Esophagus squamous epithelium (tissue), 5 donors: ENCODE measurements around the gene TSPEAR. TPM values are rescaled to one million over a fixed set of nuclear protein-coding genes. Genes with fewer than 3 reads are reported as not detected.

Experiments used
- DNase-seq: peaks from one replicate; lab custom pipeline; 2025; lab: John Stamatoyannopoulos, UW
- H3K27ac ChIP-seq, 4 donors: fragments of 200-600 bp; sonication (generic); one replicate each; pipeline ENCODE4 v1.5.1; 2016 to 2019; ENCODE audit warnings: mild to moderate bottlenecking in 1 of 4
- H3K27me3 ChIP-seq, 4 donors: fragments of 200-600 bp; sonication (generic); 1 replicate in 3 of 4; 2 replicates in 1 of 4; pipeline versions ENCODE4 v1.5.1 to v1.6.0; 2017 to 2021; ENCODE audit warnings: antibody characterized with exemption in 1 of 4
- H3K36me3 ChIP-seq, 3 donors: fragments of 200-600 bp; sonication (generic); one replicate each; pipeline ENCODE4 v1.5.1; 2016 to 2019
- H3K4me1 ChIP-seq, 3 donors: fragments of 200-600 bp; sonication (generic); one replicate each; pipeline ENCODE4 v1.5.1; 2017 to 2019
- H3K4me3 ChIP-seq, 4 donors: fragments of 200-600 bp; sonication (generic); 1 replicate in 3 of 4; 2 replicates in 1 of 4; pipeline ENCODE4 v1.5.1; 2016 to 2019; ENCODE audit warnings: mild to moderate bottlenecking in 2 of 4, moderate library complexity in 1 of 4
- H3K9me3 ChIP-seq, 3 donors: fragments of 200-600 bp; sonication (generic); one replicate each; pipeline ENCODE4 v1.5.1; 2016 to 2019
- POLR2A ChIP-seq, 4 donors: fragments of 450-650 bp; IDR thresholded peaks; one replicate each; pipeline ENCODE4 v1.6.1; 2017; ENCODE audit warnings: antibody characterized with exemption in 4 of 4, mild to moderate bottlenecking in 4 of 4, moderate library complexity in 3 of 4
- WGBS, 2 donors: methylation state at CpG; one replicate each; pipeline ENCODE4 v1.1.5; 2018; 5-methylcytosine and 5-hydroxymethylcytosine counted together
- intact Hi-C: fragments of 100-400 bp; cut with DNase I; formaldehyde crosslinking; loops from one replicate; pipeline ENCODE4 v1.15.0; 2022
- total RNA-seq, 4 donors: library from RNA; depleted of rRNA; stranded (reverse); fragments of >200 nt; gene quantifications; one replicate each; pipeline ENCODE4 v1.1.0, GENCODE V29; 2016
- TF ChIP-seq, protein P1 (sequence below), 6 experiments: fragments of 450-650 bp in 4 of 6; fragments of 200-600 bp in 2 of 6; sonication (generic) in 2 of 6; IDR thresholded peaks; one replicate each; pipeline ENCODE4 v1.5.1; 2016 to 2019; ENCODE audit warnings: antibody characterized with exemption in 6 of 6, mild to moderate bottlenecking in 4 of 6, moderate library complexity in 4 of 6
- donor health status: DM: yes; HTN: yes; CAD: no.

The TSPEAR gene
- total RNA-seq, 4 donors from 2014 or later: not detected

DNA sequence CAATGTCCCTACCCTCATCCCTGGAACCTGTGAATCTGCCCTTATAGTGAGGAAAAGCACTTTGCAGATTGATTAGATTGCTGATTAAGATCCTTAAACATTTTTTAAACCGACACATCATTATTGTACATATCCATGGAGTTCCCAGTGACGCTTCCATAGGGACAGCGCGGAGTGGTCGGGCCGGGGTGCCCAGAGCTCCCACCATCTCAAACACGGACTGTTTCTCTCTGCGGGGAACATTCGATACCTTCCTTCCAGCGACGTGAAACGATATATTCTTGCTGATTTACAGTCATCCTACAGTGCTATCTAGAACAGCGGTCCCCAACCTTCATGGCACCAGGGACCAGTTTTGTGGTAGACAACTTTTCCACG, 10.4 kb downstream of the TSPEAR start:
- TF ChIP-seq POLR2A (IDR thresholded peaks at IDR 0.05): no peak
- TF ChIP-seq, protein P1, sequence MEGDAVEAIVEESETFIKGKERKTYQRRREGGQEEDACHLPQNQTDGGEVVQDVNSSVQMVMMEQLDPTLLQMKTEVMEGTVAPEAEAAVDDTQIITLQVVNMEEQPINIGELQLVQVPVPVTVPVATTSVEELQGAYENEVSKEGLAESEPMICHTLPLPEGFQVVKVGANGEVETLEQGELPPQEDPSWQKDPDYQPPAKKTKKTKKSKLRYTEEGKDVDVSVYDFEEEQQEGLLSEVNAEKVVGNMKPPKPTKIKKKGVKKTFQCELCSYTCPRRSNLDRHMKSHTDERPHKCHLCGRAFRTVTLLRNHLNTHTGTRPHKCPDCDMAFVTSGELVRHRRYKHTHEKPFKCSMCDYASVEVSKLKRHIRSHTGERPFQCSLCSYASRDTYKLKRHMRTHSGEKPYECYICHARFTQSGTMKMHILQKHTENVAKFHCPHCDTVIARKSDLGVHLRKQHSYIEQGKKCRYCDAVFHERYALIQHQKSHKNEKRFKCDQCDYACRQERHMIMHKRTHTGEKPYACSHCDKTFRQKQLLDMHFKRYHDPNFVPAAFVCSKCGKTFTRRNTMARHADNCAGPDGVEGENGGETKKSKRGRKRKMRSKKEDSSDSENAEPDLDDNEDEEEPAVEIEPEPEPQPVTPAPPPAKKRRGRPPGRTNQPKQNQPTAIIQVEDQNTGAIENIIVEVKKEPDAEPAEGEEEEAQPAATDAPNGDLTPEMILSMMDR (IDR thresholded peaks at IDR 0.05): no peak
- Histone ChIP-seq H3K27ac (no peak overlapping the region), H3K27me3 (peaks cover 0 to 100% (median 3%) of the 10 kb centered on the region in 4 donors), H3K4me3 (no peak overlapping the region), H3K4me1 (no peaks in the 10 kb centered on the region), H3K36me3 (no peaks in the 10 kb centered on the region), H3K9me3 (peaks cover 0 to 2% (median 0%) of the 10 kb centered on the region in 3 donors)
- intact Hi-C loops: no loop called here
- no peak for DNase-seq
- WGBS, 2 donors: 84 to 87% methylated on average over 14 of the region's 14 CpGs

DNA sequence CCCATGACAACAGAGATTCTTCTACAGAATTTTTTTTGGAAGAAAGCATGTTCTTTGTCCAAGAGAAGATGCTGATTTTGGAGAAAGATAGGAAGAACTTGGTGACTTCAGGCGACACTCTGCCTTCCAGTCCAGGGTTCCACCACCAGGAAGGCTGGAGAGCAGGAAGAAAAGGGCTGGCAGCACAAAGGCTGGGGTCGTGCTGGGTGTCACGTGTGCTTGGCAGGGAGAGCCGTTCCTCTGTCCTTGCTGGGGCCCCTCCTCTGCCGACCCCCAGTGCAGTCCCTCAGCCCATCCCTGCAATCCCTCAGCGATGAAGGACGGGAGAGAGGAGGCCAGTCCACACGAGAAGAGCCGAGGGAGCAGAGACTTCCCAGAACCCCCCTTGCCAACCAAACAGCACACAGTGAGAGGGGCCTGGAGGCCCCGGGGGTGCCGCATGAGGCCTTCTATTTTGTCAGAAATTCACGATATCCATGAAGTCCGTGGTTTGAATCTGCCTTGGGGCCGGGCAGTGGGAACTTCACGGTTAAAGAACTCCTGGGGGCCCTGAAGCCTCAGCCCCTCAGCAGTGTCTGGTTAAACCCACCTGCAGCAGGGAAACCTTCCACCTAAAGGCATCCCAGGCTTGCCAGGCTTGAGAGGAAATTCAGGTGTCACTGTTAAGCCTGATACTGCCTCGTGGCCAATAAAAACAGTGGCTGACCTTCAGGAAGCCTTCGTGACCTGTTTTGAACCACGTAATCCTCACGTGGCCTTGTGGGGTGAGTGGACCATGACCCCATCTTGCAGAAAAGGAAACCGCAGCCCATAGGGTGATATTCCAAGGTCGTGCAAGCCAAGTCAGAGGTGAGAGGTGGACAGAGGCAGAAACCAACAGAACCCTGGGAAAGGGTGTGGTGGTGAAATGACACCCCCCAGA, 11.0 kb downstream of the TSPEAR start:
- TF ChIP-seq POLR2A (IDR thresholded peaks at IDR 0.05): no peak
- TF ChIP-seq, protein P1 (IDR thresholded peaks at IDR 0.05): no peak
- intact Hi-C loops: no loop called here
- H3K27ac ChIP-seq: no peak overlapping the region
- H3K4me3 ChIP-seq: no peak overlapping the region
- DNase-seq: no peak
- H3K4me1 ChIP-seq: no peaks in the 10 kb centered on the region
- no peaks in the 10 kb centered on the region for H3K9me3 ChIP-seq
- WGBS, 2 donors: 27 to 53% methylated on average over 6 to 13 of the region's 21 CpGs
- no peaks in the 10 kb centered on the region for H3K36me3 ChIP-seq
- H3K27me3 ChIP-seq: peaks cover 0 to 100% (median 3%) of the 10 kb centered on the region in 4 donors

DNA sequence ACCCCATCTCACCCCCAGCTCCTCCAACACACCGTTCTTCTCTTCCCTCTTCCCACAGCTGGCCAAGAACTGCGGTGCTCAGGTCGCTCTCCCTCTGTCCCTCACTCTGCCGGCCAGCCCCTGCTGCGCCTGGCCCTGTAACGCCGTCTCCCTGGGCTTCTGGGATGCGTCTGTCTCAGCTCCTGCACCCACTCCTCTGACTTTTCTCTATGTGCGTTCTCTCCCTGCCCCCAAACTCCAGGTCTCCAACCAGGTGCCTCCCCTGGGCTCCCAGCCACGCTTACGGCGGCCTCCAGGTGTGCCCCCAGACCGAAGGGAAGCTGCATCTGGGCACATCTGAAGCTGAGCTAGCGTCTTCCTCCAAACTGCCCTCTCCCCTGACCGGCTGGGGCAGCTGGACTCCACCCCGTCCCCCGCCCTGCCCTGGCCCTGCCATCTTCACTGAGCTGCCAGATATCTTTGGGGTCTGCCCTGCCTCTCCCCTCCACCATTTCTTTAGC, 11.8 kb downstream of the TSPEAR start:
- Histone ChIP-seq H3K4me1 (no peaks in the 10 kb centered on the region), H3K36me3 (no peaks in the 10 kb centered on the region), H3K27me3 (peaks cover 0 to 100% (median 2%) of the 10 kb centered on the region in 4 donors), H3K9me3 (no peaks in the 10 kb centered on the region), H3K27ac (no peak overlapping the region), H3K4me3 (no peak overlapping the region)
- 47 to 60% methylated on average over 9 to 12 of the region's 17 CpGs for WGBS, 2 donors
- TF ChIP-seq POLR2A (IDR thresholded peaks at IDR 0.05): no peak
- TF ChIP-seq, protein P1 (IDR thresholded peaks at IDR 0.05): no peak
- intact Hi-C loops: no loop called here
- no peak for DNase-seq

DNA sequence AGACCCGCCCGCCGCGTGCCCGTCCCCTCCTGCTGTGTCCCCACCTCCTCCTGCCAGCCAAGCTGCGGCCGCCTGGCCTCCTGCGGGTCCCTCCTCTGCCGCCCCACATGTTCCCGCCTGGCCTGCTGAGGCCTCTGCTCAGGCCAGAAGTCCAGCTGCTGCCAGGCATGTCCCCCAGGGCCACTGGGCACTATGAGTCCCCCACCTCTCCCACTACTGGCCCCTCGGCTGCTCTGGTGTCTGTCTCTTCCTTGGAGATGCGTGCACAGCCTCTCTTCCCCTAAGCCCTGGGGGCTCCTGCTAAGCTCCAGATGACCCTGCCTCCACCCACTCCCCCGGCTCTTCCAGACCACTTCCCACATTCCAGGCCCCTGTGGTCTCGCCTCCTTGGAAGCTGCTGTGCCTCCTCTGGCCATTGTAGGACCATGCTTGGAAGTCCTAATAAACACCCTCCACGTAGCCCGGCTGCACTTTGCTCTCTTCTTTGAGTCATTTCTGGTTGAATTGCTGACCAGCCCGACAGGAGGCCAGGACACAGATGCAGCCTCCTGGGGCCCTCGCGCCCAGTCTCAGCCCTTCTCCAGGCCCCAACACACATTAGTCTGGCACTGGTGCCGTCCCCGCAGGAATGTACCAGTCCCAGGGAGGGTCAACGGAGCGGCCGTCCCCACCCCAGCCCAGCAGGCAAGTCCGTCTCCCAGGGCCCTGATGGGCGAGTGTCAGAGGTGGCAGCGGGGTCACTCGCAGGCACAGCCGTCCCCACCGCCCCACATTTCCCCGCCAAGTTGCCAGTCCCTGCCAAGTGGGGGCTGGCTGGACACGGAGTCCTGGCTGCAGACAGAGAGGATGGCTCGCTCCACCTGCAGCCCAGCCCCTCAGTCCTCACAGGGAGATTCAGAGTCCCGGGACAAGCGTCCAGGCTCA, 13.3 kb downstream of the TSPEAR start:
- WGBS, 2 donors: 18 to 20% methylated on average over 6 to 13 of the region's 35 CpGs
- intact Hi-C loops: no loop called here
- Histone ChIP-seq H3K4me1 (no peaks in the 10 kb centered on the region), H3K27ac (no peak overlapping the region), H3K9me3 (peaks cover 0 to 11% (median 0%) of the 10 kb centered on the region in 3 donors), H3K36me3 (no peaks in the 10 kb centered on the region), H3K27me3 (peaks cover 0 to 88% (median 0%) of the 10 kb centered on the region in 4 donors), H3K4me3 (no peak overlapping the region)
- DNase-seq: no peak
- TF ChIP-seq POLR2A (IDR thresholded peaks at IDR 0.05): no peak
- TF ChIP-seq, protein P1 (IDR thresholded peaks at IDR 0.05): no peak
